ENCODE measurements around the gene PPP3R1. TPM values are rescaled to one million over a fixed set of nuclear protein-coding genes. Genes with fewer than 3 reads are reported as not detected.

The PPP3R1 gene
- total and polyA plus RNA-seq, 9 of the 15 experiments (the other 6 are each of a cell fraction or from before 2014, with no cell fraction given): 3.7 to 70.0 (median 24.8) TPM

DNA sequence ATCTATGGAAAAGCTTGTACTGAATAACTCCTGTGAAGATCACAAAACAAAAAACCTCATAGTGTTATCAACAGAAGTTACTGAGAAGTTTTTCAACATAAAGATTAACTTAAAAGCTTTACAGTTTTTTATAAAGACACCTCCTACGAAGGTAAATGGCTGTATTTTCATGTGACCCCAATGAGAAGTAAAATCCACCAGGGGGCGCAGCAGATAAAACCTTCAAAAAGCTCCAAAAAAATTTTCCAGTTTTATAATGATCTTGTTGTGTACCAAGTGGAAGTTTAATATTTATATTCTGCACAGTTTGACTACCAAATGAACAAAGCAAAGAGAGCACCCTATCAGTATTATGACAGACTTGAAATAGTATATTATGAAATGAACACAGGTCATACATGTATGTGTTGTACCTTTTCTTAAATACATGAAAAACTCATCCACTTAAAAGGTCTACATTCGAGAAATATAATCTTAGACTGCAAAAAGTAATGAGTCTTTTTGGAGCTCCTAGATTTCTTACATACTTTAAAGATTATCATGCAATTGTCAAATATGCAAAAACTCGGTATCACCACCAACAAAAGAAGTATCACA, 56.1 kb downstream of the PPP3R1 start:
- WGBS (ENCODE audit: insufficient coverage, low coverage, missing lambda C conversion rate): 44% methylated on average over 4 of the region's 4 CpGs
- CTCF ChIA-PET (ENCODE audit: low intra/inter-chr PET ratio): no interaction called here
- in situ Hi-C loops (cut with MboI): no loop called here
- H3K36me3 ChIP-seq (ENCODE audit: control insufficient read depth, insufficient read depth, low read length): peaks cover 6% of the 10 kb centered on the region; the same call in 2 of the 3 replicates
- H3K4me3 ChIP-seq: no peak overlapping the region
- H3K9ac ChIP-seq (ENCODE audit: insufficient read depth in 1 of 2, low read depth in 2 of 2, low read length in 2 of 2): no peak overlapping the region
- no peaks in the 10 kb centered on the region for H3K27me3 ChIP-seq (ENCODE audit: control insufficient read depth in 2 of 2, insufficient read depth in 2 of 2, low read length in 2 of 2)
- peaks cover 5 to 32% of the 10 kb centered on the region in 2 experiments for H3K4me1 ChIP-seq (replicated peaks in 1 of 2; ENCODE audit: control insufficient read depth in 2 of 2, insufficient read depth in 2 of 2, low read length in 2 of 2)
- TF ChIP-seq ZNF586 (CRISPR knock-in tag; conservative IDR thresholded peaks at IDR 0.05) (no peak), GATA2 (CRISPR knock-in tag; IDR thresholded peaks at IDR 0.05) (no peak), ADNP (tag; IDR thresholded peaks at IDR 0.05) (0 out of 2 replicates have a peak, but pooled peaks have one; percentile 7), RAD21 (CRISPR knock-in tag; conservative IDR thresholded peaks at IDR 0.05 in 1 of 2, IDR thresholded peaks at IDR 0.05 in 1 of 2) (peak in 1 of 2 experiments; percentile 28; a peak in 1 of 4 replicates)
- TF ChIP-seq, protein P1, sequence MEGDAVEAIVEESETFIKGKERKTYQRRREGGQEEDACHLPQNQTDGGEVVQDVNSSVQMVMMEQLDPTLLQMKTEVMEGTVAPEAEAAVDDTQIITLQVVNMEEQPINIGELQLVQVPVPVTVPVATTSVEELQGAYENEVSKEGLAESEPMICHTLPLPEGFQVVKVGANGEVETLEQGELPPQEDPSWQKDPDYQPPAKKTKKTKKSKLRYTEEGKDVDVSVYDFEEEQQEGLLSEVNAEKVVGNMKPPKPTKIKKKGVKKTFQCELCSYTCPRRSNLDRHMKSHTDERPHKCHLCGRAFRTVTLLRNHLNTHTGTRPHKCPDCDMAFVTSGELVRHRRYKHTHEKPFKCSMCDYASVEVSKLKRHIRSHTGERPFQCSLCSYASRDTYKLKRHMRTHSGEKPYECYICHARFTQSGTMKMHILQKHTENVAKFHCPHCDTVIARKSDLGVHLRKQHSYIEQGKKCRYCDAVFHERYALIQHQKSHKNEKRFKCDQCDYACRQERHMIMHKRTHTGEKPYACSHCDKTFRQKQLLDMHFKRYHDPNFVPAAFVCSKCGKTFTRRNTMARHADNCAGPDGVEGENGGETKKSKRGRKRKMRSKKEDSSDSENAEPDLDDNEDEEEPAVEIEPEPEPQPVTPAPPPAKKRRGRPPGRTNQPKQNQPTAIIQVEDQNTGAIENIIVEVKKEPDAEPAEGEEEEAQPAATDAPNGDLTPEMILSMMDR (IDR thresholded peaks at IDR 0.05 in 2 of 3, conservative IDR thresholded peaks at IDR 0.05 in 1 of 3; ENCODE audit: insufficient read depth in 2 of 3, low read depth in 1 of 3, low read length in 3 of 3): peak in 2 of 3 experiments; percentile 23 to 47; a peak in 3 of 6 replicates
- BruUV-seq (replicated peaks): no TSS peak
- no peaks in the 10 kb centered on the region for H4K20me1 ChIP-seq (replicated peaks; ENCODE audit: control insufficient read depth, insufficient read depth, low read length)
- no peak overlapping the region for H3K4me2 ChIP-seq (ENCODE audit: insufficient read depth, low read length)
- H2AFZ ChIP-seq (ENCODE audit: low read depth, low read length): no peak overlapping the region
- H3K9me3 ChIP-seq (replicated peaks; ENCODE audit: control insufficient read depth, insufficient read depth, low read depth, low read length): no peaks in the 10 kb centered on the region
- H3K9me1 ChIP-seq (ENCODE audit: control insufficient read depth, insufficient read depth, low read length): no peaks in the 10 kb centered on the region
- H3K27ac ChIP-seq (ENCODE audit: extremely low read depth, low read depth, low read length): peak overlapping the region; percentile 8; the same call in 1 of the 3 replicates
- FAIRE-seq (no peak), DNase-seq (ENCODE audit: extremely low read depth in 1 of 4, low spot score in 3 of 4) (peak in 1 of 4 experiments; percentile 50), ATAC-seq (no peak)
- H3K79me2 ChIP-seq (ENCODE audit: control insufficient read depth, insufficient read depth, low read length): peaks cover 98% of the 10 kb centered on the region
- POLR2A ChIA-PET: interaction anchor here (0.5 to 1.5 kb wide), 4 partner anchors 20 to 95 kb away, joined by 3 to 5 read pairs (median 4); no protein-coding TSS in a partner anchor
- intact Hi-C loops (cut with micrococcal nuclease): loop anchor here (5.0 kb wide), 1 partner anchor 86 kb away; no protein-coding TSS in a partner anchor

All from K562 (cell line).